Fibroblast of the conjunctiva (primary cell): ENCODE measurements around the gene ANKRD18B.
"Not testable (repeated sequence)": the region's sequence is repeated elsewhere in the genome, so short reads cannot be mapped to it uniquely, and the experiment has no call there.

Experiments
- DNase-seq: peaks from one replicate; pipeline ENCODE4 v3.0.0-alpha.2; 2010; ENCODE audit warnings: low read depth

The ANKRD18B gene

DNA sequence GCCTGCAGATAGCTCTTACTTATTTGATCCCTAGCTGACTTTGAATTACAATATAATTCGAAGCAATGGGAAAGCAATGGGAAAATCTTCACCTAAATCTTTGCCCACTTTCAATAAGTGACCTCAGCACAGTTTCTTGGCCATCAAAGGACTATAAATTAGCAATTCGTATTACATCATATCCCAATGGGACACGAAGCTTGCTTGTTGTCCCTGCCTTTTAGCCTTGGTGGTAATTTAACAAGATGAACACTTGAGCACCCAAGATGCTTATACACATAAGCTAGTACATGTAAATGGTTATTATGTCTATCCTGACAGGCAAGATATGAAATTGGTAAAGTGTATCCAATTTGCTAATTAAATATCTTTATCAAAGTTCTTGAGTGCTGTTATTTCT is 9.9 kb downstream of the ANKRD18B start:
- not testable (repeated sequence) for DNase-seq

DNA sequence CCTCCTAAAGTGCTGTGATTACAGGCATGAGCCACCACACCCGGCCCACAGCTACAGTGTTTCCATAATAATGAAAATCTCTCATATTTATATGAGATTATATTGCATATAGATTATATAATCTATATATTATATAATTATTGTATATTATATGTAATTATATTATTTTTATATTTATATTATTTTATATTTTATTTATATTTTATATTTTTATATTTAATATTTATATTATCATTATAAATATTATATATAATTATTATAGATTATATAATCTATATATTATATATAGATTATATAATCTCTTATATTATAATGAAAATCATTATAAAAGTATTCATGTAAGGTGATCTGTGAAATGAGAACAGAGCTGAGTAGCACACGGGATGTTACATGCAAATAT is 11.5 kb downstream of the ANKRD18B start:
- no peak for DNase-seq

DNA sequence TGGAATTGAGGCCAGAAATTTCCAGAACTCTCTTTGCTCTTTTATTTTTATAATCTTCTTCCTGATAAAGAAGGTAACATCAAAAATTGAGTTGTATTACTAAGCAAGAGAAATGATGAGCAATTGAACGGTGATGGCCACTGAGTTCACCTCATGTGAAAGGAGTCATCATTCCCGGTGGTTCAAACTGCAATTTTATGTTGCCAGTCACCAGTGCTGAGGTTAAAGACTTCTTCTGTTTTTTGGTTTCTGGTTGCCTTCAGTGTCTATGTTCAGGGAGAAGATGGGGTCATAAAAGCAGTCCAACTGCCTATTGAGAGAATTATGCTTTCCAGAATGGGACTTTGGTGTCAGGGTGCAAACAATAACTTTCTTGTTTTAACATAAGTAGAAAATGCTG is 19.4 kb downstream of the ANKRD18B start:
- DNase-seq, result not testable (repeated sequence)

DNA sequence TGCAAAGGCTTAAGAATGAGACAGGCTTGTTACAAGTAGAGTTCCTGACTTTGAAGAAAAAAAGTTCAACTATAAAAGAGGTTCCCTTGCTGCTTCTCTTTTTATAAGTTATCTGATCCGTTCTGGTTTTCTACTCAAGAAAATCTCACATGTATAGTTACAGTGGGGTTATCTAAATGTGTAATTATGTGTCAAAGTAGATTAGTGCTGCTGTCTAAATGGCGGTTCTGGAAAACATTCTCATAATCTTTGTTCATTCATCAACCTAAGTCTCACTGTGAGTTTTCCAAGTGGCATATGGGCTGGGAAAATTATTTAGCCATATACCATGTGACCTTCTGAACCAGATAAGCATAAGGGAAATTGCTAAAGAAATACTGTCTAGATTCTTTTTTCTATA is 21.7 kb downstream of the ANKRD18B start:
- not testable (repeated sequence) for DNase-seq

DNA sequence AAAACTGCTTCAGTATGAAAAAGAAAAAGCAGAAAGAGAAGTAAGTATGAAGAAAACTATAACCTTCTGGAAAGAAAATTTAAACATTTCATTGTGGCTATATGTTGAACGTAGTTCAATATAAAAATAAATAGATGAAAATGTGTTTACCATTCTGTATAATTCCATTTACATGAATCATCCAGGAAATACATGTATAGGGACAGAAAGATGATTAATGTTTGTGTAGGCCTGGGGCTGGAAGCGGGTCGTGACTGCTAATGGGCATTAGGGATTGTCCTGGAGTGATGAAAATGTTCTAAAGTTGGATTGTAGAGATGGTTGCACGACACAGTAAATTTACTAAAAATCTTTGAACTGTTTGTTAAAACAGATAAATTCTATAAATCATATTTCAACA is 24.8 kb downstream of the ANKRD18B start:
- not testable (repeated sequence) for DNase-seq

DNA sequence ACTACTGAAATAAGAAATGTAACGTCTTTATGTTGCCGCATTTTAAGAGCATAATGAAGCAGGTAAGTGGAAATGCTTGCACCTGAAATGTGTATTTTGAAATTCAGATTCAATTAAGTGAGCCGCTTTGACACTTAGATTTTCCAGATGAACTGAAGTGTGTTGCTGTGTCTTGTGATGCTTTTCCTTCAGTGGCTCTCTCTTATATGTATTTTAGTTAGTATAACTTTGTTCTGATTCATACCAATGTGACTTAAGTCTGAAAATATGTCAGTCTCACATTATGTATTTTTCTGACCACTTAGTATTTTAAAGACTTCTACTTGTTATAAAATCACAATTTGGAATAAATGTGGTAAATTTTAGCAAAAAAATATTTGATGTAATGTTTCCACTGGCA is 25.4 kb downstream of the ANKRD18B start:
- DNase-seq, result not testable (repeated sequence)

DNA sequence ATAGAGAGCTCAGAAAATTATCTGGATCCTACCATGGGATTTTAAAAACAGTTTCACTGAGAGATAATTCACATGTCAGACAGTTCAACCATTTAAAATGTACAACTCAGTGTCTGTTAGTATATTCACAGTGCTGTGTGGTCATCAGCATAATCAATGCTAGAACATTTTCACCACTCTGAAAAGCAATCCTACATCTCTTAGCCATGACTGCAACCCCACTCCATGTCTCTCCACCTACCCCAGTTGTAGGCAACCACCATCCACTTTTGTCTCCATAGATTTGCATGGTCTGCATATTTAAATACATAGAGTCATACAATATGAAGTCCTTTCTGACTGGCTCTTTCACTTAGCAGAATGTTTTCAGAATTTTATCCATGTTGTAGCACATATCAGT is 27.1 kb downstream of the ANKRD18B start:
- not testable (repeated sequence) for DNase-seq

GRCh38 chr9:33552315-33552725 is 28.3 kb downstream of the ANKRD18B start:
- peak; percentile 13 for DNase-seq

DNA sequence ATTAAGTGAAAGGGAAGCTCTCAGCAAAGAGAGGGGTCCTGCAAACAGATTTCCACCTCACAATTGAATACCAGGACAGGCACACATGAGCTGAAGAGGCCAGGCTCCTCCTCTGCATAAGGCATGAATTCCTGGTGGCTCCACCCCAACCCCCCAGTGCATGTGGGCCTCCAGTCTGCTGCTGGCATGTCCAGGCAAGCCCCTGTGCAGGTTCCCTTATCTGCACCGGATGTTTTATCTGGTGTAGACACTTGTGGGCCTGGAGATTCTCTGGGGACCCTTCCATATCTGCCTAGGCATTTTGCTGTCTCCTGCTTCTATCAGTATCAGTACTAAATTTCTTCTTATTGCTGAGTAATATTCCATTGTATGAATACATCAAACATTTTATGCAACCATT is 36.2 kb downstream of the ANKRD18B start:
- not testable (repeated sequence) for DNase-seq

DNA sequence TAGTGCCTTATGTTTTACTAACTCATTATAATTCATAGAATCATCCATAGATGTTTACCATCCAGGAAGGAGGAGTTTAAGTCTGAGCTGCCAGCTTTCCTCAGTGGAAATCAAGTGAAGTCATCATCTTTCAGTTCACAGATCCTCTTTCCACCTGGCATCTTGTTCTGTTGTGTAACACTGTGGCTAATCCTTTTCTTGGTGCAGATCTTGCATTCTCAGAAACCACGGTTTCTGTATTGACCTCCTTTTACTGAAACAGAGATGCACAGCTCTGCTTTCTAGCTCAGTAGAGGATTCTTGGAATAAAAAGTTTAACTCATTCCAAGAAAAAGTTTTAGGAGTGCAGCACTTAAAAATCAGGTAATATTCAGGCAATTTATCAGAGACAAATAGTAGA is 38.1 kb downstream of the ANKRD18B start:
- not testable (repeated sequence) for DNase-seq

DNA sequence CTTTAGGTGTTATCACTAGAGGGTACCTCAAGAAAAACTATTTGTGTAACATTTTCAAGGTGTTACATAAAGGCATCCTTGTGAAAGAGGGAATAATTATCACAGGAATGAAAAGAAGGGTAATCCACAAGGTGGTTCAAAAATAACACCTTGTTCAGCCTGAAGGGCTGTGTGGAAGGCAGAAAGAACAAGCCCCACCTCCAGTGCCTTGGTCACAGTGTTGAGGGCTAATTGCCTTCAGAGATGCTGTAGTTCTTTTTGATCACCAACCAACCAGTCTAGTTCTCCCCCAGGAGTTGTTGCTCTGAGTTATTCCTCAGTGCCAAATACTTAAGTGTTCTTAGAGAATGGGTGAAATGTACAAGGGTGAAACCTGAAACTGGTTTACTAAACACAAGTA is 43.7 kb downstream of the ANKRD18B start:
- DNase-seq, result not testable (repeated sequence)

DNA sequence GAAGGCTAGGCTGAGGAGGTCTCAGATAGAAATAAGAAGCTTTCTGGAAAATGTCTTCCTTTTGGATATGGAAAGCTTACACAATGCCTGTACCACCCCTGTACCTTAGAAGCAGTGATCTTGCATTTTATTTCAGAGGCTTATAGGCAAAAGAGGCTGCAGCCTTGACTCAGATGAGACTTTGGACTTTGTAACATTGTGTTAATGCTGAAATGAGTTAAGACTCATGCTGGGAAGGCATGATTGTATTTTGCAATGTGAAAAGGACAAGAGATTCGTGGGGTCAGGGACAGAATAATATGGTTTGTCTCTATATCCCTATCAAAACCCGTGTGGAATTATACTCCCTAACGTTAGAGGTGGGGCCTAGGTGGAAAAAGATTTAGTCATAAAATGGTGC is 53.7 kb downstream of the ANKRD18B start:
- DNase-seq, result not testable (repeated sequence)

GRCh38 chr9:33579996-33580395 is 55.9 kb downstream of the ANKRD18B start:
- not testable (repeated sequence) for DNase-seq

DNA sequence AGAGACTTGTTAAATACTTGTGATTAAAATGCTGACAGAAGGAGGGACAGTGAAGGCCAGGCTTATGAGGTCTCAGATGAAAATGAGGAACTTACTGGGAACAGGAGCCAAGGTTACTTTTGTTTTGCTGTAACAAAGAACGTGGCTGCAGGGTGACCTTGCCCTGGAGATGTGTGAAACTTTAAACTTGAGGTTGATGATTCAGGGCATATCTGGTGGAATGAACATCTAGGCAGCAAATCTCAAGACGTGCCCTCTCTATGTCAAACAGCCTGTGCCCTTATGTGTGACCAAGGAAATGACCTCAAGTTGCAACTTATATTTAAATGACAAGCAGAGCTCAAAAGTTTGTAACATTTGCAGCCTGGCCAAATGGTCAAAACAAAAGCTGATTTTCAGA is 58.6 kb downstream of the ANKRD18B start:
- not testable (repeated sequence) for DNase-seq

GRCh38 chr9:33586128-33586527 is 62.1 kb downstream of the ANKRD18B start:
- DNase-seq, result not testable (repeated sequence)

DNA sequence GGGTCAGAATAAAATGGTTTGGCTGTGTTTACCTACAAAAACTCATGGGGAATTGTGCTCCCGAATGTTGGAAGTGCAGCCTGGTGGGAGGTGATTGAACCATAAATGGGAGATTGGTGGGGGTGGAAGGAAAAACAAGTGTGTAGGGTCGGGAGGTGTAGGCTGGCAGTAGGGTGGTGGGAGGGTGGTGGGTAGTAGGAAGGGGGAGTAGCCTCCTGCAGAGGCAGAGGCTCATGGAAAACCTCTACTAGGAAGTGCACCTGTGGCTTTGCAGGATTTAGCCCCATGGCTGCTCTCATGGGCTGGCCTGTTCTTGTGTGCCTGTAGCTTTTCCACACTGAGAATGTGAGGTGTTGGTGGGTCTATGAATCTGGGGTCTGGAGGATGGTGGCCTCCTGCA is 63.7 kb downstream of the ANKRD18B start:
- not testable (repeated sequence) for DNase-seq

- not testable (repeated sequence) for DNase-seq
These were observed 64.8 kb downstream of the ANKRD18B start for GRCh38 chr9:33588876-33589275.

DNA sequence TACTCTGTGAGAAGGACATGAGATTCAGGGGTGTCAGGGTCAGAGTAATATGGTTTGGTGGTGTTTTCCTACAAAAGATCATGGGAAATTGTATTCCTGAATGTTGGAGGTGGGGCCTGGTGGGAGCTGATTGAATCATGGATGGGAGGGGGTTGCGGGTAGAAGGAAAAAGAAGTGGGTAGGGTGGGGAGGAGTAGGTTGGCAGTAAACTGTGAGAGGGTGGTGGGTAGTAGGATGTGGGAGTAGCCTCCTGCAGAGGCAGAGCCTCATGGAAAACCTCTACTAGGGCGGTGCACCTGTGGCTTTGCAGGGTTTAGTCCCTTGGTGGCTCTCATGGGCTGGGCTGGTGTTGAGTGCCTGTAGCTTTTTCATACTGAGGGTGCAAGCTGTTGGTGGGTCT is 66.8 kb downstream of the ANKRD18B start:
- DNase-seq, result not testable (repeated sequence)

GRCh38 chr9:33596974-33597373 is 72.9 kb downstream of the ANKRD18B start:
- DNase-seq, result not testable (repeated sequence)

DNA sequence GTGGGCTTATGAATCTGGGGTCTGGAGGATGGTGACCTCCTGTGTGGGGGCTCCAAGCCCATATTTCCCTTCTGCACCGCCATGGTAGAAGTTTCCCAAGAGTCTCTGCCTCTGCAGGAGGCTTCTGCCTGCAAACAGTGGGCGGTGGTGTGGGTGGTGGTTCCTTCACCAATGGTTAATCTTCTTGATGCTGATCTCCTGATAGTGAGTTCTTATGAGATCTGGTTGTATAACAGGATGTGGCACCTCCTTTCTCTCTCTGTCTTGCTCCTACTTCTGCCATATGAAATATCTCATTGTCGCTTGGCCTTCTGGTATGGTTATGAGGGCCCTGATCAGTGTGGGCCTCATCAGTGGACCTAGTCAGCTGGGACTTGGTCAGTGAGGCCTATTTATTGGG is 73.3 kb downstream of the ANKRD18B start:
- not testable (repeated sequence) for DNase-seq

- DNase-seq, result not testable (repeated sequence)
These were observed 74.8 kb downstream of the ANKRD18B start for GRCh38 chr9:33598796-33599379.

DNA sequence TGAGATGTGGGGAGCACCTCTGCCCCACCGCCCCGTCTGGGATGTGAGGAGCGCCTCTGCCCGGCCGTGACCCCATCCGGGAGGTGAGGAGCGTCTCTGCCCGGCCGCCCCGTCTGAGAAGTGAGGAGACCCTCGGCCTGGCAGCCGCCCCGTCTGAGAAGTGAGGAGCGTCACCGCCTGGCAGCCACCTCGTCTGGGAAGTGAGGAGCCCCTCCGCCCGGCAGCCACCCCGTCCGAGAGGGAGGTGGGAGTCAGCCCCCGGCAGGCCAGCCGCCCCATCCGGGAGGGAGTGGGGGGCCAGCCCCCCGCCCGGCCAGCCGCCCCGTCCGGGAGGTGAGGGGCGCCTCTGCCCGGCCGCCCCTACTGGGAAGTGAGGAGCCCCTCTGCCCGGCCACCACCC is 76.9 kb downstream of the ANKRD18B start:
- DNase-seq, result not testable (repeated sequence)

- DNase-seq, result not testable (repeated sequence)
These were observed 80.2 kb downstream of the ANKRD18B start for GRCh38 chr9:33604249-33604648.

GRCh38 chr9:33604936-33605335 is 80.9 kb downstream of the ANKRD18B start:
- DNase-seq, result not testable (repeated sequence)
